Astrocyte of the hippocampus (primary cell): ENCODE measurements around the gene CORO1C.
"Not testable (repeated sequence)": the region's sequence is repeated elsewhere in the genome, so short reads cannot be mapped to it uniquely, and the experiment has no call there.

Experiments
- DNase-seq: peaks from one replicate; pipeline ENCODE4 v3.0.0; 2011; ENCODE audit warnings: low read depth, low spot score

Gene CORO1C

DNA sequence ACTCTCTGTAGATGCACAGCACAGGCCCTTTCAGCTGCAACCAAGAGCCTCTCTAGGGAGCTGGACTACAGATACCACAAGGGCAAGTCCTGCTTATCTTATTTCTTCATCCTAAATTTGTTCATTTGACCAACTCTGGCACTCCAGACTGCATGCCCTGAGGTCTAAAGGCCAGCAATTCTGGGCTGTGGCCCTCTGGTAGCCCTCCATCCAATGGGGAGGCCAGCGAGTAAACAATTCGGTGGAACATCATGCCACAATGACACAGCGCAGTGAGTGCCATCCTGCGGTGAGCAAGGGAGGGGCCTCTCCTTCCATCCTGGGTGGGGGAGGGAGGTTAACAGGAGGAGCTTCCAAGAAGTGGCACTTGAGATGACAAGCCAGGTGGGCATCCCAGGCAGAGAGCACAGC lies 97.0 kb downstream of the CORO1C start:
- no peak for DNase-seq

DNA sequence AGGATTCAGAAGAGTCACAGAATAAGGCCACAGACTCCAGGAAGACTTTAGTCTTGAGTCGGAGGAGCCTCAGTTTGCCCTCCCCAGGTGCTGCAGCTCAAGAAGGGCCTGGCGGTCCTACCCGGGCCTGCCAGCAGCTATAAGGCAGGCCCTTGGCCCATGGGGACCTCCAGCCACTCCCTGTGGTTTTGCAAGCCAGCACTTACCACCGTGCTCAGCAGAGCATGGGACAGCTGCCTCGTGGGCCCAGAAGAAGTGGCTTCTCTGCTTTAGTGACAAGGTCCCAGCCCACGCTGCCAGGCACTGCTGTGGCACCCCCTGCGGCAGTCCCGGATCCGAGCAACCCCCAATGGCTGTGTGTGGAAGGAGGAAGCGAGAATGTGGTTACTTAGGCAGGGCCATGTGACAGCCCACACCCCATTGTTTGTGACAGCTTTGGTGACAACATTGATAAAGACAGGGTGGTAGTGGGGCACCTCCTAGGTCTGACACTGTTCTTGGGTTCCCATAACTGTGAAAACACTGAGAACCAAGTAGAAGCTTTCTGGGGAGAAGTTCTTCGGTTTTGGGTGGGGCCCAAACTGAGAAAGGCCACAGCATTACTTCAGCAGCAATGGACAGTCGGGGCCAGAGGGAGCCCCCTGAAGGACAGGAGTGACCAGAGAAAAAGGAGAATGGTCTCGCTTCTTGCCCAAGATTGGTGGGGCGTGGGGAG lies 97.6 kb downstream of the CORO1C start, which contains the start of gene SELPLG:
Gene SELPLG, minus strand, starts transcription at position 361 of the 715 bp plus-strand sequence. CDS start 9,587 bp downstream, outside the sequence.
- no peak for DNase-seq

GRCh38 chr12:108633081-108633533 lies 98.2 kb downstream of the CORO1C start:
- DNase-seq = no peak

- peak; percentile 1 for DNase-seq
These were observed 100.1 kb downstream of the CORO1C start for GRCh38 chr12:108631261-108631660.

GRCh38 chr12:108630481-108631207 lies 100.7 kb downstream of the CORO1C start:
- DNase-seq = no peak

GRCh38 chr12:108629824-108630476 lies 101.4 kb downstream of the CORO1C start:
- peak; percentile 84 for DNase-seq

- no peak for DNase-seq
These were observed 102.2 kb downstream of the CORO1C start for GRCh38 chr12:108629151-108629550.

DNA sequence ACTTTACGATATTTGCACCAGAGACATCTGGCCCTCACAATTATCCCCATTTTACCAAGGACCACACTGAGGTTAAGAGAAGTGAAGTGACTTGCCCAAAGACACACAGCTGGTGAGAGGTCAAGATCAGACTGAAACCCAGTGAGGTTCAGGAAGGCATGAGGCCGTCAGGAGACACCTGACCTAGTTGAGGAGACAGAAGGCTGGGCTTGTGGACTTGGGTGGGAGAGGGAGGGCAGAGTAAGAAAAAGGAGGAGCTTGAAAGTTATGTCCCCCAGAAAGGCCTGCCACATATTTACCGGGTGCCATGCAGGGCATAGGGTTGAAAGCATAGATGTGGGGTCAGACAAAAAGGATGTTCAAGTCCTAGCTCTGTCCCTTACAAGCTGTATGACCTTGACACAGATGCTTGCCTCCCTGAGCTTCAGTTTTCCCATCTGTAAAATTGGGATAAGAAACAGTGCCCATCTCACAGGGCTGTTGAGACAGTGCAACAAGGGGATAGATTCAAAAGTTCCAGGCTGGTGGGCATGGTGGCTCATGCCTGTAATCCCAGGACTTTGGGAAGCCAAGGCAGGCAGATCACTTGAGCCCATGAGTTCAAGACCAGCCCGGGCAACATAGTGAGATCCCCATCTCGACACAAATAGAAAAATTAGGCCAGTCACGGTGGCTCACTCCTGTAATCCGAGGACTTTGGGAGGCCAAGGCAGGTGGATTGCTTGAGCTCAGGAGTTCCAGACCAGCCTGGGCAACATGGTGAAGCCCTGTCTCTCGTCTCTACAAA lies 104.0 kb downstream of the CORO1C start:
- DNase-seq = no peak

DNA sequence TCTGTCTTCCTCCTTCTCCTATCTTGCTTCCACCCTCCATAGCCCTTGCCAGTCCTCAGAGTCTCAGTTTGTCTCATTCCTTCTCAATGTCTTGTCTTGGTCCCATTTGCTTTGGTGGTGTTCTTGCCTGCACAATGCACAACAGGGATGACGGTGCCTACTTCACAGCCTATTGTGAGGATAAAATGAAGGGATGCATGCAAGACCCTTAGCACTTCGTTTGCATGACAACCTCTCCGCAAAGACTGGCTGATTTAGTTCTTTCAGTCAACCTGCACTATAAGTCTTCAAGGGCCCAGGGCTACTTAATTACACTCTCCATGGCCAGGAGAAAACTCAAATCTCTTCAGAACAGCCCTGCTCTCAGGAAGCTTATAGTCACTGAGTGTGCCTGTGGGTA lies 106.1 kb downstream of the CORO1C start:
- no peak for DNase-seq

DNA sequence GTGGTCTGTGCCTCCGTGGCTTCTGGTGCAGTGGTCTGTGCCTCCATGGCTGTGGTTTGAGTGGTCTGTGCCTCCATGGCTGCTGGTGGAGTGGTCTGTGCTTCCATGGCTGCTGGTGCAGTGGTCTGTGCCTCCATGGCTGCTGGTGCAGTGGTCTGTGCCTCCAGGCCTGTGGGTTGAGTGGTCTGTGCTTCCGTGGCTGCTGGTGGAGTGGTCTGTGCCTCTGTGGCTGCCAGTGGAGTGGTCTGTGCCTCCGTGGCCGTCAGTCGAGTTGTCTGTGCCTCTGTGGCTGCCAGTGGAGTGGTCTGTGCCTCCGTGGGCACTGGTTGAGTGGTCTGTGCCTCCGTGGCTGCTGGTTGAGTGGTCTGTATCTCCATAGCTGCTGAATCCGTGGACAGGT lies 107.7 kb downstream of the CORO1C start:
- no peak for DNase-seq

- DNase-seq = no peak
These were observed 108.3 kb downstream of the CORO1C start for GRCh38 chr12:108622921-108623514.

- no peak for DNase-seq
These were observed 108.9 kb downstream of the CORO1C start for GRCh38 chr12:108622421-108622820.

DNA sequence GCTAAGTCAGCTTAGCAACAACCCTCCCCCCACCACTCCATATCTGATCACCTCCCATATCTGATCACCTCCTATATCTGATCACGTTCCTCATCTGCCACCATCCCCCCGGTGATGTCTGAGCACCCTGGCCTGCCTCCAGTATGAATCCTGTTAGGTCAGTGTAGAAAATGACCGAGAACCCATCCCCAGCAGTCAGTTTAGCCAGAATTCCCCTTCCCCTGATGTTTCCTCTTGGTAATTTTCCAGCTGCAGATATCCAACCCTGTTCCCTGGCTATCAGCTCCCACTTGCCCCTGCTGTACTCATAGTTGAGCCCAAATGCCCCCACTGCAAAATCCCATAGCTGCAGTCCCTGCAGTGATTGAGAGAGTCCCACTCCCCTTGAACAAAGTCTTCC lies 110.2 kb downstream of the CORO1C start:
- DNase-seq = no peak

- no peak for DNase-seq
These were observed 111.0 kb downstream of the CORO1C start for GRCh38 chr12:108620236-108620879.

DNA sequence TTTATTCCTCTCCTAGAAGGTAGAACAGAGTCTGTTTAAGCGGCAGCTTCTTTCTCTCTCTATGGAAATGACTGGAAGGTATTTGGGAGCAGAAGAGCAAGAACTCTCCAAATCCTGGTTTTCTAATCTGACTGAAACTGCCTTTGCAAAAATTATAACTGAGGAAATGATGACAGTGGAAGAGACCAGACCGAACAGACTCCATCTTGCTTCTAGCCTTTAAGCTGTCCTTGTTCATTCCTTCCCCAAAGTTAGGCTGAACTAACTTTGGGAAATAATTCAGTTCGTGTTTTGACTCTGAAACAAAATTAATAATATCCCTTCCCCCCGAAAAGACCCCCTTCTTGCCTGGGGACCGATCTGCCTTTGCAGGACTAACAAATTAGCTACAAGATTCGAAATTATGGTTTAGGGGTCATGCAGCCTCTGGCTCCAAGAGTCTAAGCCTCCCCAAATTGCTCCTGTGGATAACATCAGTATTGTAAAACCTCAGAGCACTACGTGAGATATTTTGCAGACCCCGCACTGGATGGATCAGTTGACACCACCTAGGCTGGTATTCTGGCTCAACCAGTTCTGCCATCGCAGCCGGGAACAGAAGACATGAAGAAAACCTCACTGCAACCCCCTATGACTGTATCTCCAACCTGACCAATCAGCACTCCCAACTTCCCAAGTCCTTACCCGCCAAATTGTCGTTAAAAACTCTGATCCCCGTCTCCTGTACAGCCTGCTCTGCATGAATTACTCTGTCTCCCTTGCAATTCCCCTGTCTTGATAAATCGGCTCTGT lies 111.8 kb downstream of the CORO1C start:
- no peak for DNase-seq

DNA sequence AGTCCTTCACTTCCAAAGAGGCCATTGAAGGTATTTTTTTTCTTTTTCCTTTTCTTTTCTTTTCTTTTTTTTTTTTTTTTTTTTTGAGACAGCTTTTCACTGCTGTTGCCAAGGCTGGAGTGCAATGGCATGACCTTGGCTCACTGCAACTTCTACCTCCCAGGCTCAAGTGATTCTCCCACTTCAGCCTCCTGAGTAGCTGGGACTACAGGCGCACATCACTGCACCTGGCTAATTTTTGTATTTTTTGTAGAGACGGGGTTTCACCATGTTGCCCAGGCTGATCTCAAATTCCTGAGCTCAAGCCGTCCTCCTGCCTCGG lies 112.4 kb downstream of the CORO1C start:
- not testable (repeated sequence) for DNase-seq

- peak; percentile 93 for DNase-seq
These were observed 113.0 kb downstream of the CORO1C start for GRCh38 chr12:108618079-108618952.

GRCh38 chr12:108616941-108617858 lies 114.1 kb downstream of the CORO1C start:
- DNase-seq = no peak
